ENCODE data around the gene CAPZA2. TPM values are rescaled to one million over a fixed set of nuclear protein-coding genes. Genes with fewer than 3 reads are reported as not detected.
"Not testable (repeated sequence)": the region's sequence is repeated elsewhere in the genome, so short reads cannot be mapped to it uniquely, and the experiment has no call there.

Gene CAPZA2
- total and polyA plus RNA-seq, 10 of the 15 experiments (the other 5 are each of a cell fraction or from before 2014, with no cell fraction given) = 50.0 to 379 (median 117) TPM

DNA sequence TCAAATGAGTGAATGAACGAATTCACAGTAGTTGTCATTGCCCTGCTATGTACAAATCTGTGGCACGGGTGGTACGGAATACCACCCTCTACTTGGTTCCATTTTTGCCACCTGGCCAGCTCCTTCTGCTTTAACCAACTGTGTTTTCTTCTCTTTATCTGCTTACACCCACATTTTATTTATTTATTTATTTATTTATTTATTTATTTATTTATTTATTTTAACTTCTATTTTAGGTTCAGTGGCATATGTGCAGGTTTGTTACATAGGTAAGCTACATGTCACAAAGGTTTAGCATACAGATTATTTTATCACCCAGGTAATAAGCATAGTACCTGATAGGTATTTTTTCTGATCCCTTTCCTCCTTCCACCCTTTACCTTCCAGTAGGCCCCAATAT, 42.2 kb upstream of the CAPZA2 start (continued):
- TF ChIP-seq ATF7 (IDR thresholded peaks at IDR 0.05; ENCODE audit: low read depth) (no peak), EED (IDR thresholded peaks at IDR 0.05; ENCODE audit: low read depth) (no peak), TCF7 (IDR thresholded peaks at IDR 0.05; ENCODE audit: borderline replicate concordance) (no peak), NBN (IDR thresholded peaks at IDR 0.05) (no peak), NFYB (IDR thresholded peaks at IDR 0.05; ENCODE audit: insufficient read depth, low read depth, low read length) (no peak)
- TF ChIP-seq, protein P1, sequence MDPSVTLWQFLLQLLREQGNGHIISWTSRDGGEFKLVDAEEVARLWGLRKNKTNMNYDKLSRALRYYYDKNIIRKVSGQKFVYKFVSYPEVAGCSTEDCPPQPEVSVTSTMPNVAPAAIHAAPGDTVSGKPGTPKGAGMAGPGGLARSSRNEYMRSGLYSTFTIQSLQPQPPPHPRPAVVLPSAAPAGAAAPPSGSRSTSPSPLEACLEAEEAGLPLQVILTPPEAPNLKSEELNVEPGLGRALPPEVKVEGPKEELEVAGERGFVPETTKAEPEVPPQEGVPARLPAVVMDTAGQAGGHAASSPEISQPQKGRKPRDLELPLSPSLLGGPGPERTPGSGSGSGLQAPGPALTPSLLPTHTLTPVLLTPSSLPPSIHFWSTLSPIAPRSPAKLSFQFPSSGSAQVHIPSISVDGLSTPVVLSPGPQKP (IDR thresholded peaks at IDR 0.05; ENCODE audit: low read depth, low read length) = no peak

DNA sequence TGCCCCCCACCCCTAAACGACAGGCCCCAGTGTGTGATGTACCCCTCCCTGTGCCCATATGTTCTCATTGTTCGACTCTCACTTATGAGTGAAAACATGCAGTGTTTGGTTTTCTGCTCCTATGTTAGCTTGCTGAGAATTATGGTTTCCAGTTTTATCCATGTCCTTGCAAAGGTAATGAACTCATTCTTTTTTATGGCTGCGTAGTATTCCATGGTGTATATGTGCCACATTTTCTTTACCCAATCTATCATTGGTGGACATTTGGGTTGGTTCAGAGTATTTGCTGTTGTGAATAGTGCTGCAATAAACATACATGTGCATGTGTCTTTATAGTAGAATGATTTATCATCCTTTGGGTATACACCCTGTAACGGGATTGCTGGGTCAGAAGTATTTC, 40.7 kb upstream of the CAPZA2 start:
- CTCF ChIA-PET; DNase-seq (ENCODE audit: low read depth, low spot score); H3K4me3 ChIP-seq; SMC1A ChIA-PET (ENCODE audit: uncharacterized antibody, unreplicated experiment); intact Hi-C loops (cut with micrococcal nuclease; ENCODE audit: unreplicated experiment); H3K4me1 ChIP-seq (ENCODE audit: control insufficient read depth, insufficient read depth, low read length); H4K20me1 ChIP-seq (ENCODE audit: control insufficient read depth, insufficient read depth); ATAC-seq; H3K9me3 ChIP-seq (replicated peaks; ENCODE audit: control insufficient read depth, insufficient read depth, low read length); H2AFZ ChIP-seq (ENCODE audit: control insufficient read depth, low read depth, low read length); H3K36me3 ChIP-seq (ENCODE audit: control insufficient read depth in 2 of 2, insufficient read depth in 2 of 2, low read length in 1 of 2); H3K79me2 ChIP-seq (ENCODE audit: control insufficient read depth, insufficient read depth, low read length); FAIRE-seq; RAD21 ChIA-PET (ENCODE audit: unreplicated experiment); H3K4me2 ChIP-seq (ENCODE audit: control insufficient read depth, insufficient read depth); in situ Hi-C loops (cut with MboI); H3K27ac ChIP-seq (ENCODE audit: control insufficient read depth, insufficient read depth); H3K27me3 ChIP-seq (replicated peaks in 1 of 2; ENCODE audit: control insufficient read depth in 2 of 2, insufficient read depth in 2 of 2, low read length in 1 of 2); BruUV-seq (replicated peaks); H3K9ac ChIP-seq (ENCODE audit: control insufficient read depth, insufficient read depth, low read length): not testable (repeated sequence)
- 76% methylated on average over 4 of the region's 4 CpGs for WGBS (ENCODE audit: insufficient coverage, insufficient replicate concordance, low lambda C conversion rate, missing lambda C conversion rate)
- POLR2A ChIA-PET = interaction anchor here (0.6 kb wide), 1 partner anchor 14 kb away, joined by 3 read pairs; no protein-coding TSS in a partner anchor

DNA sequence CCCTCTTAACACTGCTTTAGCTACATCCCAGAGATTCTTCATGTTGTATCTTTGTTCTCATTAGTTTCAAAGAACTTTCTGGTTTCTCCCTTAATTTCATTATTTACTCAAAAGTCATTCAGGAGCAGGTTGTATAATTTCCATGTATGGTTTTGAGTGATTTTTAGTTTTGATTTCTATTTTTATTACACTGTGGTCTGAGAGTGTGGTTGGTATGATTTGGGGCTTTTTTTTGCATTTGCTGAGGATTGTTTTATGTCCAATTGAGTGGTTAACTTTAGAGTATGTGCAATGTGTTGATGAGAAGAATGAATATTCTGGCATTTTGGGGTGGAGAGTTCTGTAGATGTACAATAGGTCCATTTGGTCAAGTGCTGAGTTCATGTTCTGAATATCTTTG, 37.9 kb upstream of the CAPZA2 start:
- RAD21 ChIA-PET (ENCODE audit: unreplicated experiment) = no interaction called here
- intact Hi-C loops (cut with micrococcal nuclease; ENCODE audit: unreplicated experiment) = no loop called here
- Histone ChIP-seq H3K36me3 (ENCODE audit: control insufficient read depth in 2 of 2, insufficient read depth in 2 of 2, low read length in 1 of 2) (no peaks in the 10 kb centered on the region), H4K20me1 (ENCODE audit: control insufficient read depth, insufficient read depth) (no peaks in the 10 kb centered on the region), H3K4me1 (ENCODE audit: control insufficient read depth, insufficient read depth, low read length) (no peaks in the 10 kb centered on the region), H3K27me3 (replicated peaks in 1 of 2; ENCODE audit: control insufficient read depth in 2 of 2, insufficient read depth in 2 of 2, low read length in 1 of 2) (no peaks in the 10 kb centered on the region; a peak in 1 of 4 replicates), H3K4me2 (ENCODE audit: control insufficient read depth, insufficient read depth) (no peak overlapping the region), H3K4me3 (no peak overlapping the region), H3K27ac (ENCODE audit: control insufficient read depth, insufficient read depth) (no peak overlapping the region), H3K9me3 (replicated peaks; ENCODE audit: control insufficient read depth, insufficient read depth, low read length) (no peaks in the 10 kb centered on the region; the same call in 1 of the 3 replicates), H2AFZ (ENCODE audit: control insufficient read depth, low read depth, low read length) (no peak overlapping the region), H3K9ac (ENCODE audit: control insufficient read depth, insufficient read depth, low read length) (no peak overlapping the region), H3K79me2 (ENCODE audit: control insufficient read depth, insufficient read depth, low read length) (no peaks in the 10 kb centered on the region)
- DNase-seq (ENCODE audit: low read depth, low spot score) (no peak), ATAC-seq (no peak), FAIRE-seq (no peak)
- TF ChIP-seq MEF2A (IDR thresholded peaks at IDR 0.05; ENCODE audit: insufficient read depth, low read depth, low read length) = peak; percentile 54; the same call in 1 of the 2 replicates
- no peak for TF ChIP-seq KLF5 (IDR thresholded peaks at IDR 0.05; ENCODE audit: partially characterized antibody)
- TF ChIP-seq RUNX3 (IDR thresholded peaks at IDR 0.05; ENCODE audit: low read length) = peak; percentile 35; the same call in 1 of the 2 replicates
- in situ Hi-C loops (cut with MboI) = no loop called here
- CTCF ChIA-PET = interaction anchor here (0.5 to 1.1 kb wide), 3 partner anchors 218 to 644 kb away, joined by 3 read pairs; no protein-coding TSS in a partner anchor
- no TSS peak for BruUV-seq (replicated peaks)
- POLR2A ChIA-PET = no interaction called here
- SMC1A ChIA-PET (ENCODE audit: uncharacterized antibody, unreplicated experiment) = no interaction called here

Data from GM12878 (cell line).